LHCN-M2 (cell line): ENCODE data around the gene CC2D2A. TPM values are rescaled to one million over a fixed set of nuclear protein-coding genes. Genes with fewer than 3 reads are reported as not detected.

Source experiments
- DNase-seq: peaks from one replicate; pipeline ENCODE4 v3.0.0-alpha.2; 2012; ENCODE audit warnings: low read depth
- total RNA-seq: library from RNA; depleted of rRNA; stranded (reverse); fragments of >200 nt; gene quantifications from 2 replicates; pipeline ENCODE4 v1.2.3, GENCODE V29; 2014; rRNA removed

The CC2D2A gene
- total RNA-seq, 1 experiment from 2014 or later: 31.5 TPM

GRCh38 chr4:15636818-15637217, 167.1 kb downstream of the CC2D2A start:
- DNase-seq: no peak

GRCh38 chr4:15638418-15638817, 168.7 kb downstream of the CC2D2A start:
- no peak for DNase-seq

GRCh38 chr4:15648600-15648999, 178.9 kb downstream of the CC2D2A start:
- no peak for DNase-seq

- DNase-seq: peak; percentile 69
Measured at GRCh38 chr4:15649914-15650545, 180.3 kb downstream of the CC2D2A start.

Other genes with a start within 250 kb of the CC2D2A start
- not detected in 2 replicates for gene C1QTNF7, start 41.8 kb upstream of the CC2D2A start, total RNA-seq
- 165 and 167 TPM in 2 replicates for gene FBXL5, start 185.5 kb downstream of the CC2D2A start, total RNA-seq
- gene FAM200B, start 211.9 kb downstream of the CC2D2A start, total RNA-seq: 53.0 and 59.3 TPM in 2 replicates
- gene BST1, start 233.2 kb downstream of the CC2D2A start, total RNA-seq: 1.0 and 2.2 TPM in 2 replicates